ENCODE results near the gene PPCS. TPM values are rescaled to one million over a fixed set of nuclear protein-coding genes. Genes with fewer than 3 reads are reported as not detected.

Gene PPCS
- total RNA-seq, 2 experiments from 2014 or later: 44.1 to 44.3 TPM

- ChIA-PET POLR2A (no interaction called here), CTCF (no interaction called here)
- Mint-ChIP-seq H3K27me3 (no peaks in the 10 kb centered on the region), H3K27ac (no peak overlapping the region), H3K4me3 (no peak overlapping the region), H3K4me1 (ENCODE audit: low read depth) (peaks cover 6% of the 10 kb centered on the region), H3K36me3 (ENCODE audit: low read depth) (no peaks in the 10 kb centered on the region), H3K9me3 (no peaks in the 10 kb centered on the region)
- ATAC-seq: no peak
- DNase-seq: no peak
- intact Hi-C loops (cut with micrococcal nuclease): no loop called here
- no peak for TF ChIP-seq CTCF (IDR thresholded peaks at IDR 0.05)
These were observed 7.1 kb upstream of the PPCS start for GRCh38 chr1:42449256-42449655.

GRCh38 chr1:42450061-42450460, 6.3 kb upstream of the PPCS start:
- intact Hi-C loops (cut with micrococcal nuclease): no loop called here
- Mint-ChIP-seq H3K4me3 (no peak overlapping the region), H3K4me1 (ENCODE audit: low read depth) (peaks cover 8% of the 10 kb centered on the region), H3K9me3 (no peaks in the 10 kb centered on the region), H3K27me3 (no peaks in the 10 kb centered on the region), H3K36me3 (ENCODE audit: low read depth) (no peaks in the 10 kb centered on the region), H3K27ac (no peak overlapping the region)
- no peak for DNase-seq
- peak; percentile 51 for ATAC-seq
- POLR2A ChIA-PET: no interaction called here
- CTCF ChIA-PET: no interaction called here
- TF ChIP-seq CTCF (IDR thresholded peaks at IDR 0.05): no peak

- CTCF ChIA-PET: no interaction called here
- DNase-seq (no peak), ATAC-seq (no peak)
- no peaks in the 10 kb centered on the region for H3K27me3 Mint-ChIP-seq
- H3K4me1 Mint-ChIP-seq (ENCODE audit: low read depth): peaks cover 24% of the 10 kb centered on the region
- H3K36me3 Mint-ChIP-seq (ENCODE audit: low read depth): peaks cover 16% of the 10 kb centered on the region
- no peaks in the 10 kb centered on the region for H3K9me3 Mint-ChIP-seq
- POLR2A ChIA-PET: no interaction called here
- TF ChIP-seq CTCF (IDR thresholded peaks at IDR 0.05): no peak
- H3K4me3 Mint-ChIP-seq: no peak overlapping the region
- no peak overlapping the region for H3K27ac Mint-ChIP-seq
- intact Hi-C loops (cut with micrococcal nuclease): no loop called here
These were observed 3.0 kb upstream of the PPCS start for GRCh38 chr1:42453386-42453785.

GRCh38 chr1:42454403-42454802, 1.9 kb upstream of the PPCS start:
- ATAC-seq: no peak
- H3K27ac Mint-ChIP-seq: no peak overlapping the region
- no peak for TF ChIP-seq CTCF (IDR thresholded peaks at IDR 0.05)
- intact Hi-C loops (cut with micrococcal nuclease): no loop called here
- H3K4me1 Mint-ChIP-seq (ENCODE audit: low read depth): peaks cover 26% of the 10 kb centered on the region
- H3K9me3 Mint-ChIP-seq: no peaks in the 10 kb centered on the region
- H3K27me3 Mint-ChIP-seq: no peaks in the 10 kb centered on the region
- ChIA-PET CTCF (no interaction called here), POLR2A (no interaction called here)
- peaks cover 22% of the 10 kb centered on the region for H3K36me3 Mint-ChIP-seq (ENCODE audit: low read depth)
- no peak overlapping the region for H3K4me3 Mint-ChIP-seq
- no peak for DNase-seq

GRCh38 chr1:42456754-42457089, 379 bp downstream of the PPCS start:
- no peaks in the 10 kb centered on the region for H3K27me3 Mint-ChIP-seq
- ChIA-PET CTCF (interaction anchor here (0.6 to 1.6 kb wide), 4 partner anchors 11 to 390 kb away, joined by 3 to 4 read pairs (median 3); partner anchors contain the start of gene ZNF691), POLR2A (interaction anchor here (1.1 to 1.2 kb wide), 3 partner anchors 13 to 226 kb away, joined by 3 to 5 read pairs (median 4); partner anchors contain the start of gene YBX1)
- intact Hi-C loops (cut with micrococcal nuclease): no loop called here
- peaks cover 30% of the 10 kb centered on the region for H3K4me1 Mint-ChIP-seq (ENCODE audit: low read depth)
- peaks cover 35% of the 10 kb centered on the region for H3K36me3 Mint-ChIP-seq (ENCODE audit: low read depth)
- H3K9me3 Mint-ChIP-seq: no peaks in the 10 kb centered on the region
- peak overlapping the region; percentile 99 for H3K27ac Mint-ChIP-seq
- DNase-seq (peak; percentile 71), ATAC-seq (peak; percentile 55)
- no peak for TF ChIP-seq CTCF (IDR thresholded peaks at IDR 0.05)
- H3K4me3 Mint-ChIP-seq: peak overlapping the region; percentile 86
